T1000 (cell line): ENCODE measurements around the gene ARHGEF6.
"Not testable (repeated sequence)": the region's sequence is repeated elsewhere in the genome, so short reads cannot be mapped to it uniquely, and the experiment has no call there.

Experiments
- DNase-seq: peaks from one replicate; lab custom pipeline; 2025; ENCODE audit warnings: mixed read lengths; lab: John Stamatoyannopoulos, UW

ARHGEF6 gene

GRCh38 chrX:136783159-136783558 lies 2.4 kb upstream of the ARHGEF6 start:
- no peak for DNase-seq

- no peak for DNase-seq
Measured at GRCh38 chrX:136781180-136781797, 557 bp upstream of the ARHGEF6 start.

- no peak for DNase-seq
Measured at GRCh38 chrX:136780241-136780640, 491 bp downstream of the ARHGEF6 start.

GRCh38 chrX:136779346-136779781 lies 1.4 kb downstream of the ARHGEF6 start:
- DNase-seq: no peak

GRCh38 chrX:136778916-136779315 lies 1.8 kb downstream of the ARHGEF6 start:
- no peak for DNase-seq

- no peak for DNase-seq
Measured at GRCh38 chrX:136778020-136778419, 2.7 kb downstream of the ARHGEF6 start.

- DNase-seq: no peak
Measured at GRCh38 chrX:136773648-136774047, 7.1 kb downstream of the ARHGEF6 start.

GRCh38 chrX:136771869-136772268 lies 8.9 kb downstream of the ARHGEF6 start:
- DNase-seq: not testable (repeated sequence)

GRCh38 chrX:136768469-136769084 lies 12.2 kb downstream of the ARHGEF6 start:
- DNase-seq: peak; percentile 65

GRCh38 chrX:136767104-136767941 lies 13.4 kb downstream of the ARHGEF6 start:
- peak; percentile 3 for DNase-seq

GRCh38 chrX:136766785-136767103 lies 14.0 kb downstream of the ARHGEF6 start:
- DNase-seq: no peak

GRCh38 chrX:136765821-136766356 lies 14.8 kb downstream of the ARHGEF6 start:
- no peak for DNase-seq

- DNase-seq: no peak
Measured at GRCh38 chrX:136764206-136764605, 16.5 kb downstream of the ARHGEF6 start.

GRCh38 chrX:136762820-136763452 lies 17.8 kb downstream of the ARHGEF6 start:
- no peak for DNase-seq

- no peak for DNase-seq
Measured at GRCh38 chrX:136761421-136761820, 19.3 kb downstream of the ARHGEF6 start.

- no peak for DNase-seq
Measured at GRCh38 chrX:136759968-136760367, 20.8 kb downstream of the ARHGEF6 start.

GRCh38 chrX:136755411-136755810 lies 25.3 kb downstream of the ARHGEF6 start:
- no peak for DNase-seq

GRCh38 chrX:136754651-136755050 lies 26.1 kb downstream of the ARHGEF6 start:
- no peak for DNase-seq

- DNase-seq: no peak
Measured at GRCh38 chrX:136752796-136753195, 27.9 kb downstream of the ARHGEF6 start.

GRCh38 chrX:136752346-136752745 lies 28.4 kb downstream of the ARHGEF6 start:
- no peak for DNase-seq

- DNase-seq: no peak
Measured at GRCh38 chrX:136750364-136750763, 30.4 kb downstream of the ARHGEF6 start.
